Activated T-cell treated with anti-CD3 and anti-CD28 coated beads, Interleukin-2, amount 50 U/mL, for 24 hours (primary cell): ENCODE results near the gene TMEM98.
"Not testable (repeated sequence)": the region's sequence is repeated elsewhere in the genome, so short reads cannot be mapped to it uniquely, and the experiment has no call there.

Source experiments
- DNase-seq: peaks from one replicate; pipeline ENCODE4 v3.0.0-alpha.2; 2020
- H3K27ac Mint-ChIP-seq: 2 replicates; pipeline ENCODE4 v1.8.0; 2020; ENCODE audit warnings: mild to moderate bottlenecking, mixed read lengths
- H3K27me3 Mint-ChIP-seq: 2 replicates; pipeline ENCODE4 v1.8.0; 2020; ENCODE audit warnings: mixed read lengths
- H3K36me3 Mint-ChIP-seq: 2 replicates; pipeline ENCODE4 v1.8.0; 2020; ENCODE audit warnings: low read depth, mixed read lengths
- H3K4me1 Mint-ChIP-seq: 2 replicates; pipeline ENCODE4 v1.8.0; 2020; ENCODE audit warnings: low read depth, mixed read lengths
- H3K4me3 Mint-ChIP-seq: 2 replicates; pipeline ENCODE4 v1.8.0; 2020; ENCODE audit warnings: mild to moderate bottlenecking, moderate library complexity, mixed read lengths
- H3K9me3 Mint-ChIP-seq: 2 replicates; pipeline ENCODE4 v1.8.0; 2020; ENCODE audit warnings: mixed read lengths

The TMEM98 gene

GRCh38 chr17:32943647-32944191 lies 15.8 kb downstream of the TMEM98 start:
- H3K36me3 Mint-ChIP-seq: no peaks in the 10 kb centered on the region
- H3K27me3 Mint-ChIP-seq: peaks cover 7% of the 10 kb centered on the region
- no peaks in the 10 kb centered on the region for H3K4me1 Mint-ChIP-seq
- H3K27ac Mint-ChIP-seq: no peak overlapping the region
- peaks cover 3% of the 10 kb centered on the region for H3K9me3 Mint-ChIP-seq
- no peak overlapping the region for H3K4me3 Mint-ChIP-seq
- DNase-seq: no peak

- H3K27ac Mint-ChIP-seq: no peak overlapping the region
- H3K27me3 Mint-ChIP-seq: peaks cover 7% of the 10 kb centered on the region
- H3K4me1 Mint-ChIP-seq: no peaks in the 10 kb centered on the region
Observed at GRCh38 chr17:32944248-32945020, 16.5 kb downstream of the TMEM98 start.

GRCh38 chr17:32946375-32947135 lies 18.6 kb downstream of the TMEM98 start:
- DNase-seq: no peak
- H3K4me1 Mint-ChIP-seq: no peaks in the 10 kb centered on the region
- H3K9me3 Mint-ChIP-seq: no peaks in the 10 kb centered on the region
- H3K4me3 Mint-ChIP-seq: no peak overlapping the region
- peaks cover 12% of the 10 kb centered on the region for H3K27me3 Mint-ChIP-seq
- no peak overlapping the region for H3K27ac Mint-ChIP-seq
- H3K36me3 Mint-ChIP-seq: no peaks in the 10 kb centered on the region

More at GRCh38 chr17:32944248-32945020, 16.5 kb downstream of the TMEM98 start:
- H3K36me3 Mint-ChIP-seq: no peaks in the 10 kb centered on the region
- no peak overlapping the region for H3K4me3 Mint-ChIP-seq
- DNase-seq: no peak
- H3K9me3 Mint-ChIP-seq: peaks cover 3% of the 10 kb centered on the region

GRCh38 chr17:32947736-32948135 lies 19.8 kb downstream of the TMEM98 start:
- no peak overlapping the region for H3K27ac Mint-ChIP-seq
- H3K9me3 Mint-ChIP-seq: no peaks in the 10 kb centered on the region
- H3K27me3 Mint-ChIP-seq: peaks cover 18% of the 10 kb centered on the region
- no peak overlapping the region for H3K4me3 Mint-ChIP-seq
- no peak for DNase-seq
- H3K36me3 Mint-ChIP-seq: no peaks in the 10 kb centered on the region
- H3K4me1 Mint-ChIP-seq: no peaks in the 10 kb centered on the region

- Mint-ChIP-seq H3K36me3 (no peaks in the 10 kb centered on the region), H3K27me3 (peaks cover 18% of the 10 kb centered on the region), H3K4me1 (no peaks in the 10 kb centered on the region), H3K4me3 (no peak overlapping the region), H3K9me3 (no peaks in the 10 kb centered on the region), H3K27ac (no peak overlapping the region)
- no peak for DNase-seq
Observed at GRCh38 chr17:32949181-32949580, 21.2 kb downstream of the TMEM98 start.

GRCh38 chr17:32952491-32952890 lies 24.5 kb downstream of the TMEM98 start:
- H3K4me3 Mint-ChIP-seq, DNase-seq, H3K4me1 Mint-ChIP-seq, H3K9me3 Mint-ChIP-seq, H3K36me3 Mint-ChIP-seq, H3K27ac Mint-ChIP-seq: not testable (repeated sequence)
- peaks cover 23% of the 10 kb centered on the region for H3K27me3 Mint-ChIP-seq

GRCh38 chr17:32953045-32953444 lies 25.1 kb downstream of the TMEM98 start:
- no peaks in the 10 kb centered on the region for H3K36me3 Mint-ChIP-seq
- no peak overlapping the region for H3K27ac Mint-ChIP-seq
- H3K27me3 Mint-ChIP-seq: peaks cover 25% of the 10 kb centered on the region
- H3K9me3 Mint-ChIP-seq: no peaks in the 10 kb centered on the region
- H3K4me3 Mint-ChIP-seq: no peak overlapping the region
- no peak for DNase-seq
- no peaks in the 10 kb centered on the region for H3K4me1 Mint-ChIP-seq

GRCh38 chr17:32953857-32954256 lies 25.9 kb downstream of the TMEM98 start:
- Mint-ChIP-seq H3K4me1 (no peaks in the 10 kb centered on the region), H3K27ac (no peak overlapping the region), H3K27me3 (peaks cover 31% of the 10 kb centered on the region), H3K36me3 (no peaks in the 10 kb centered on the region), H3K9me3 (no peaks in the 10 kb centered on the region), H3K4me3 (no peak overlapping the region)
- DNase-seq: no peak

GRCh38 chr17:32954477-32954876 lies 26.5 kb downstream of the TMEM98 start:
- no peak overlapping the region for H3K27ac Mint-ChIP-seq
- peaks cover 37% of the 10 kb centered on the region for H3K27me3 Mint-ChIP-seq
- no peaks in the 10 kb centered on the region for H3K36me3 Mint-ChIP-seq
- no peak for DNase-seq
- no peaks in the 10 kb centered on the region for H3K4me1 Mint-ChIP-seq
- H3K4me3 Mint-ChIP-seq: no peak overlapping the region
- H3K9me3 Mint-ChIP-seq: no peaks in the 10 kb centered on the region

GRCh38 chr17:32955155-32955554 lies 27.2 kb downstream of the TMEM98 start:
- no peaks in the 10 kb centered on the region for H3K36me3 Mint-ChIP-seq
- peaks cover 32% of the 10 kb centered on the region for H3K27me3 Mint-ChIP-seq
- H3K27ac Mint-ChIP-seq: no peak overlapping the region
- H3K9me3 Mint-ChIP-seq: no peaks in the 10 kb centered on the region
- no peak overlapping the region for H3K4me3 Mint-ChIP-seq
- H3K4me1 Mint-ChIP-seq: no peaks in the 10 kb centered on the region
- DNase-seq: no peak

GRCh38 chr17:32956240-32956970 lies 28.5 kb downstream of the TMEM98 start:
- H3K4me1 Mint-ChIP-seq: no peaks in the 10 kb centered on the region
- no peak overlapping the region for H3K27ac Mint-ChIP-seq
- peaks cover 44% of the 10 kb centered on the region for H3K27me3 Mint-ChIP-seq
- H3K36me3 Mint-ChIP-seq: no peaks in the 10 kb centered on the region
- no peaks in the 10 kb centered on the region for H3K9me3 Mint-ChIP-seq
- H3K4me3 Mint-ChIP-seq: no peak overlapping the region
- no peak for DNase-seq

- H3K9me3 Mint-ChIP-seq: no peaks in the 10 kb centered on the region
- H3K27ac Mint-ChIP-seq: no peak overlapping the region
- peaks cover 47% of the 10 kb centered on the region for H3K27me3 Mint-ChIP-seq
Observed at GRCh38 chr17:32958418-32958817, 30.5 kb downstream of the TMEM98 start.

GRCh38 chr17:32960815-32961214 lies 32.9 kb downstream of the TMEM98 start:
- H3K27me3 Mint-ChIP-seq: peaks cover 60% of the 10 kb centered on the region
- H3K36me3 Mint-ChIP-seq: no peaks in the 10 kb centered on the region
- no peak overlapping the region for H3K27ac Mint-ChIP-seq
- H3K9me3 Mint-ChIP-seq: no peaks in the 10 kb centered on the region
- DNase-seq: no peak
- no peaks in the 10 kb centered on the region for H3K4me1 Mint-ChIP-seq
- no peak overlapping the region for H3K4me3 Mint-ChIP-seq

More at GRCh38 chr17:32958418-32958817, 30.5 kb downstream of the TMEM98 start:
- Mint-ChIP-seq H3K4me3 (no peak overlapping the region), H3K4me1 (no peaks in the 10 kb centered on the region), H3K36me3 (no peaks in the 10 kb centered on the region)
- no peak for DNase-seq

GRCh38 chr17:32962320-32962711 lies 34.4 kb downstream of the TMEM98 start:
- H3K4me3 Mint-ChIP-seq: no peak overlapping the region
- no peaks in the 10 kb centered on the region for H3K4me1 Mint-ChIP-seq
- no peaks in the 10 kb centered on the region for H3K36me3 Mint-ChIP-seq
- no peaks in the 10 kb centered on the region for H3K9me3 Mint-ChIP-seq
- peaks cover 63% of the 10 kb centered on the region for H3K27me3 Mint-ChIP-seq
- no peak overlapping the region for H3K27ac Mint-ChIP-seq
- DNase-seq: no peak
